PC-3 (cell line): ENCODE data around the gene EFNA5.

Source experiments
- CTCF ChIP-seq: fragments of 300-600 bp; sonication (generic); conservative IDR thresholded peaks from 2 replicates; pipeline ENCODE4 v1.5.1; 2017; ENCODE audit warnings: antibody characterized with exemption, low read depth, mild to moderate bottlenecking, low read length
- EZH2 ChIP-seq: fragments of 300-600 bp; sonication (generic); IDR thresholded peaks from one replicate; pipeline ENCODE4 v1.6.1; 2017; ENCODE audit warnings: antibody characterized with exemption, mild to moderate bottlenecking, low read length; ENCODE audit not compliant: unreplicated experiment

- TF ChIP-seq CTCF (no peak), EZH2 (no peak)
Measured at GRCh38 chr5:107719034-107719606, 48.4 kb upstream of the EFNA5 start.
